Ectodermal cell (in vitro differentiated cells): ENCODE results near the gene TUBGCP2.

Experiments
- H3K27ac ChIP-seq: 2 replicates; pipeline ENCODE4 v1.7.0; 2013; ENCODE audit warnings: mild to moderate bottlenecking, low read depth, low read length; ENCODE audit not compliant: insufficient read depth, poor library complexity, severe bottlenecking
- H3K27me3 ChIP-seq: 2 replicates; pipeline ENCODE4 v1.7.0; 2013; ENCODE audit warnings: mild to moderate bottlenecking, low read length; ENCODE audit not compliant: insufficient read depth, control insufficient read depth, poor library complexity, severe bottlenecking
- H3K36me3 ChIP-seq: one replicate; pipeline ENCODE4 v1.7.0; 2013; ENCODE audit warnings: low read length; ENCODE audit not compliant: control insufficient read depth, insufficient read depth
- H3K4me1 ChIP-seq: one replicate; pipeline ENCODE4 v1.7.0; 2013; ENCODE audit warnings: low read length; ENCODE audit not compliant: control insufficient read depth, insufficient read depth
- H3K4me3 ChIP-seq: 2 replicates; pipeline ENCODE4 v1.7.0; 2013; ENCODE audit warnings: low read depth, low read length, control low read depth; ENCODE audit not compliant: insufficient read depth
- H3K9me3 ChIP-seq: 2 replicates; pipeline ENCODE4 v1.7.0; 2013; ENCODE audit warnings: mild to moderate bottlenecking, low read length, moderate library complexity; ENCODE audit not compliant: control insufficient read depth
- WGBS, 2 experiments: methylation state at CpG; one replicate each; pipeline ENCODE4 v1.1.7; 2013; ENCODE audit warnings: missing lambda C conversion rate in 2 of 2; 5-methylcytosine and 5-hydroxymethylcytosine counted together

Gene TUBGCP2

GRCh38 chr10:133341983-133342382 is 33.3 kb upstream of the TUBGCP2 start:
- no peaks in the 10 kb centered on the region for H3K4me1 ChIP-seq
- no peak overlapping the region for H3K4me3 ChIP-seq
- peaks cover 17% of the 10 kb centered on the region for H3K27me3 ChIP-seq
- WGBS, 2 experiments = 92 to 93% methylated on average over 4 of the region's 4 CpGs
- no peak overlapping the region for H3K27ac ChIP-seq
- no peaks in the 10 kb centered on the region for H3K36me3 ChIP-seq
- no peaks in the 10 kb centered on the region for H3K9me3 ChIP-seq

GRCh38 chr10:133339708-133340380 is 31.2 kb upstream of the TUBGCP2 start:
- H3K27ac ChIP-seq = no peak overlapping the region
- H3K9me3 ChIP-seq = no peaks in the 10 kb centered on the region
- H3K4me3 ChIP-seq = no peak overlapping the region
- no peaks in the 10 kb centered on the region for H3K36me3 ChIP-seq
- H3K27me3 ChIP-seq = peaks cover 39% of the 10 kb centered on the region
- peaks cover 13% of the 10 kb centered on the region for H3K4me1 ChIP-seq
- 89 to 91% methylated on average over 13 of the region's 13 CpGs for WGBS, 2 experiments

GRCh38 chr10:133338080-133339071 is 29.7 kb upstream of the TUBGCP2 start:
- 83 to 88% methylated on average over 10 of the region's 10 CpGs for WGBS, 2 experiments
- no peaks in the 10 kb centered on the region for H3K36me3 ChIP-seq
- peaks cover 13% of the 10 kb centered on the region for H3K4me1 ChIP-seq
- no peak overlapping the region for H3K4me3 ChIP-seq
- no peak overlapping the region for H3K27ac ChIP-seq
- H3K27me3 ChIP-seq = peaks cover 53% of the 10 kb centered on the region
- H3K9me3 ChIP-seq = no peaks in the 10 kb centered on the region

- Histone ChIP-seq H3K27me3 (peaks cover 64% of the 10 kb centered on the region), H3K27ac (no peak overlapping the region), H3K4me1 (peaks cover 13% of the 10 kb centered on the region), H3K36me3 (no peaks in the 10 kb centered on the region), H3K4me3 (no peak overlapping the region), H3K9me3 (no peaks in the 10 kb centered on the region)
- 84 to 92% methylated on average over 3 of the region's 3 CpGs for WGBS, 2 experiments
Observed at GRCh38 chr10:133337370-133337725, 28.7 kb upstream of the TUBGCP2 start.

GRCh38 chr10:133336577-133337369 is 28.1 kb upstream of the TUBGCP2 start, which contains the start of gene CALY:
Gene CALY (minus strand): TSS chr10:133336896. CDS start chr10:133328989, 7,907 bp downstream.
- Histone ChIP-seq H3K27me3 (peaks cover 69% of the 10 kb centered on the region), H3K27ac (no peak within 1 kb of the TSS), H3K4me3 (peak within 1 kb of the TSS; percentile 36)

GRCh38 chr10:133336118-133336576 is 27.5 kb upstream of the TUBGCP2 start:
- no peaks in the 10 kb centered on the region for H3K36me3 ChIP-seq
- WGBS, 2 experiments = 18 to 20% methylated on average over 41 of the region's 41 CpGs
- no peak overlapping the region for H3K27ac ChIP-seq
- H3K9me3 ChIP-seq = no peaks in the 10 kb centered on the region
- H3K4me3 ChIP-seq = no peak overlapping the region
- peaks cover 13% of the 10 kb centered on the region for H3K4me1 ChIP-seq
- H3K27me3 ChIP-seq = peaks cover 76% of the 10 kb centered on the region

More at GRCh38 chr10:133336577-133337369, 28.1 kb upstream of the TUBGCP2 start, which contains the start of gene CALY:
- 36 to 38% methylated on average over 63 of the region's 63 CpGs for WGBS, 2 experiments
- peaks cover 13% of the 10 kb centered on the region for H3K4me1 ChIP-seq
- H3K9me3 ChIP-seq = no peaks in the 10 kb centered on the region
- no peaks in the 10 kb centered on the region for H3K36me3 ChIP-seq

- Histone ChIP-seq H3K27ac (no peak overlapping the region), H3K27me3 (peaks cover 82% of the 10 kb centered on the region), H3K9me3 (no peaks in the 10 kb centered on the region), H3K4me1 (peaks cover 13% of the 10 kb centered on the region), H3K4me3 (peak overlapping the region; percentile 36), H3K36me3 (no peaks in the 10 kb centered on the region)
- WGBS, 2 experiments = 11 to 12% methylated on average over 75 of the region's 75 CpGs
Observed at GRCh38 chr10:133335246-133336117, 26.8 kb upstream of the TUBGCP2 start.

- no peak overlapping the region for H3K27ac ChIP-seq
- WGBS, 2 experiments = 26 to 27% methylated on average over 51 of the region's 51 CpGs
- peaks cover 86% of the 10 kb centered on the region for H3K27me3 ChIP-seq
- H3K4me3 ChIP-seq = peak overlapping the region; percentile 36
- peaks cover 13% of the 10 kb centered on the region for H3K4me1 ChIP-seq
- no peaks in the 10 kb centered on the region for H3K9me3 ChIP-seq
- no peaks in the 10 kb centered on the region for H3K36me3 ChIP-seq
Observed at GRCh38 chr10:133334503-133335245, 26.0 kb upstream of the TUBGCP2 start.
